ENCODE measurements around the gene SERTAD4. TPM values are rescaled to one million over a fixed set of nuclear protein-coding genes. Genes with fewer than 3 reads are reported as not detected.
A peak's percentile ranks its signal among the peaks of the same experiment; 100 is the strongest.

Gene SERTAD4
- total and polyA plus RNA-seq, 10 of the 15 experiments (the other 5 are each of a cell fraction or from before 2014, with no cell fraction given): not detected

DNA sequence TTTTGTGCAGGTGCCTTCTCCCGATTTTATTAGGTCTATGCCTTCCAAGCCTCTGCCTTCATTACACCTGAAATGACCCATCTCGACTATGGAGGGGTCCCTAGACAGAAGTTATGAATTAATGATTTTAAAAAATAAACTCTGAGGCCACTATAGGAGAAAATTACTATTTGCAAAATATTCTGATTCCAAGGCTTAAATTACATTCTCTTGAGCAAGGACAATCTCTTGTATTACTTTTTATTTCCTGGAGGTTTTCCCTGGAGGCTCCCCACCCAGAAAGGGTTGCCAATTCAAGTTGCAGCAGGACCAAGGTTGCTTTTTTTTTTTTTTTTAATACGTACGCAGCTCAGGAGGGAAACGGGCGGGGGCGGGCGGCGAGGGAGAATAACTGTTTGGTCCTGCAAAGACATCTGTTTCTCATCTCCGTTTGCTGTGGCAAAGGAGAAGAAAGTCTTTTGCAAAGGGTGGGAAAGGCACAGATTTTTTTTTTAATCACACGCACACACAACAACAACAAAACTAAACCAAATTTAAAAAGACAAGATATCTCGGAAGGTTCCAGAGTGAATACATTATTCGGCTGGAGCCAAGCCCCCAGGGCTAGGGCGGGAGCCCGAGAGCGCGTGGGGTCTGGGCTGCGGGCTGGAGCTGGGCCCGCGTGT, 618 bp upstream of the SERTAD4 start (continued):
- TF ChIP-seq BACH1 (IDR thresholded peaks at IDR 0.05; ENCODE audit: borderline replicate concordance) (no peak), KLF5 (IDR thresholded peaks at IDR 0.05; ENCODE audit: partially characterized antibody) (no peak), MTA3 (IDR thresholded peaks at IDR 0.05; ENCODE audit: borderline replicate concordance, low read length) (no peak), RBBP5 (conservative IDR thresholded peaks at IDR 0.05) (no peak), ETV6 (conservative IDR thresholded peaks at IDR 0.05 in 1 of 2, IDR thresholded peaks at IDR 0.05 in 1 of 2; ENCODE audit: borderline replicate concordance in 1 of 2, low read depth in 1 of 2) (no peak)

DNA sequence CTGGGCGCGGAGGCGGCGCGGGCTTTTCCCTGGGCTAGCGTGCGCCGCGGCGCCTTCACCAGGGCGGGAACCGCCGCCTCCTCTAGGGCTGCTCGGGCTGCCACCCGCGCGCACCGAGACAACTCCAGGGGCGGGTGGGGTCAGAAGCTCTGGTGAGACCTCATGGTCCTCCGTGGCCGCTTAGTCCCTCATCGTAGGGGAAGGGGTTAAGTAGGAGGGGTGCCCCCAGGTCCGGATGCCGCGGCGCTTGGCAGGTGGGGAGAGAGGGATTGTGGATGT, 559 bp downstream of the SERTAD4 start:
- SMC1A ChIA-PET (ENCODE audit: uncharacterized antibody, unreplicated experiment): no interaction called here
- Histone ChIP-seq H3K9me3 (replicated peaks; ENCODE audit: control insufficient read depth, insufficient read depth, low read length) (no peaks in the 10 kb centered on the region), H2AFZ (ENCODE audit: control insufficient read depth, low read depth, low read length) (no peak overlapping the region), H3K27me3 (replicated peaks in 1 of 2; ENCODE audit: control insufficient read depth in 2 of 2, insufficient read depth in 2 of 2, low read length in 1 of 2) (peaks cover 8 to 9% of the 10 kb centered on the region in 2 experiments), H3K4me1 (ENCODE audit: control insufficient read depth, insufficient read depth, low read length) (no peaks in the 10 kb centered on the region), H3K79me2 (ENCODE audit: control insufficient read depth, insufficient read depth, low read length) (no peaks in the 10 kb centered on the region), H3K4me3 (no peak overlapping the region), H4K20me1 (ENCODE audit: control insufficient read depth, insufficient read depth) (no peaks in the 10 kb centered on the region), H3K9ac (ENCODE audit: control insufficient read depth, insufficient read depth, low read length) (no peak overlapping the region), H3K4me2 (ENCODE audit: control insufficient read depth, insufficient read depth) (no peak overlapping the region), H3K27ac (ENCODE audit: control insufficient read depth, insufficient read depth) (no peak overlapping the region), H3K36me3 (ENCODE audit: control insufficient read depth in 2 of 2, insufficient read depth in 2 of 2, low read length in 1 of 2) (no peaks in the 10 kb centered on the region)
- in situ Hi-C loops (cut with MboI): no loop called here
- BruUV-seq (replicated peaks): no TSS peak
- no peak for FAIRE-seq
- ATAC-seq: peak; percentile 44
- CTCF ChIA-PET: no interaction called here
- RAD21 ChIA-PET (ENCODE audit: unreplicated experiment): no interaction called here
- POLR2A ChIA-PET: no interaction called here
- intact Hi-C loops (cut with micrococcal nuclease; ENCODE audit: unreplicated experiment): no loop called here
- TF ChIP-seq GABPA (IDR thresholded peaks at IDR 0.05; ENCODE audit: low read depth) (no peak), RUNX3 (IDR thresholded peaks at IDR 0.05; ENCODE audit: low read length) (no peak), SUZ12 (IDR thresholded peaks at IDR 0.05; ENCODE audit: unreplicated experiment) (no peak), ETV6 (conservative IDR thresholded peaks at IDR 0.05 in 1 of 2, IDR thresholded peaks at IDR 0.05 in 1 of 2; ENCODE audit: borderline replicate concordance in 1 of 2, low read depth in 1 of 2) (no peak), EZH2 (IDR thresholded peaks at IDR 0.05; ENCODE audit: borderline replicate concordance, control insufficient read depth, low read depth, low read length) (no peak), EED (IDR thresholded peaks at IDR 0.05; ENCODE audit: low read depth) (no peak), STAT1 (conservative IDR thresholded peaks at IDR 0.05) (no peak)
- WGBS (ENCODE audit: insufficient coverage, insufficient replicate concordance, low lambda C conversion rate, missing lambda C conversion rate): 2% methylated on average over 26 of the region's 26 CpGs
- no peak for DNase-seq (ENCODE audit: low read depth, low spot score)
